ENCODE results near the gene CACNA1E. TPM values are rescaled to one million over a fixed set of nuclear protein-coding genes. Genes with fewer than 3 reads are reported as not detected.

Gene CACNA1E
- total and polyA plus RNA-seq, 2 experiments from 2014 or later = 0.32 to 1.1 TPM

DNA sequence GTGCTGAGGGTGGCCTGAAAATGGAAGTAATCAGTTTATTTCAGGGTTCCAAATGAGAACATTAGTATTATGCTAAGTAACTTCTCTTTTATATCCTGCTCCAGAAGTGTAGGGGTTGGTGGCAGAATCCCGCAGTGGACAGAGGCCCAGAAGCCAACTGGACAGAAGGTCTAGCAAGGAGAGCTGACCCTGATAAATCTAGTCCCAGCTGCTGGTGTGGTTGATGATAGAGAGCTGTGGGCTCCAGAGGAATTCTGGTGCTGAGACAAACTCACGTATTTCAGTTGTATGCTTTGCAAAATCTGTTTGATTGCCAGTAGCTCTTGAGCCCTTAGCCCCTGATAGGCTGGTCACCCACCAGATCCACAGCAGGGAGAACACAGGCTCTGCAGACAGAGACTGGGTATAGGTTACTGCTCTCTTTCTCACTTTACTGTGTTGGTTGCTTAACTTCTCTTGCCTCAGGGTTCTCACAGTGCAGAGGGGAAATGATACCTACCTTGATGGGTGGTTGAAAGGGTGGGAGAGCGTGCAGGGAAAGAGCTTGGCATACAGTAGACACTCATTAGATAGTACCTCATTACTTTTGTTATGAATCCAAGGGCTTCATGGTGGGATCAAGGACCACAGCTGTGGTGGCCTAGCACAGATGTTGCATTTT lies 29.6 kb upstream of the CACNA1E start (continued):
- TF ChIP-seq, protein P1, sequence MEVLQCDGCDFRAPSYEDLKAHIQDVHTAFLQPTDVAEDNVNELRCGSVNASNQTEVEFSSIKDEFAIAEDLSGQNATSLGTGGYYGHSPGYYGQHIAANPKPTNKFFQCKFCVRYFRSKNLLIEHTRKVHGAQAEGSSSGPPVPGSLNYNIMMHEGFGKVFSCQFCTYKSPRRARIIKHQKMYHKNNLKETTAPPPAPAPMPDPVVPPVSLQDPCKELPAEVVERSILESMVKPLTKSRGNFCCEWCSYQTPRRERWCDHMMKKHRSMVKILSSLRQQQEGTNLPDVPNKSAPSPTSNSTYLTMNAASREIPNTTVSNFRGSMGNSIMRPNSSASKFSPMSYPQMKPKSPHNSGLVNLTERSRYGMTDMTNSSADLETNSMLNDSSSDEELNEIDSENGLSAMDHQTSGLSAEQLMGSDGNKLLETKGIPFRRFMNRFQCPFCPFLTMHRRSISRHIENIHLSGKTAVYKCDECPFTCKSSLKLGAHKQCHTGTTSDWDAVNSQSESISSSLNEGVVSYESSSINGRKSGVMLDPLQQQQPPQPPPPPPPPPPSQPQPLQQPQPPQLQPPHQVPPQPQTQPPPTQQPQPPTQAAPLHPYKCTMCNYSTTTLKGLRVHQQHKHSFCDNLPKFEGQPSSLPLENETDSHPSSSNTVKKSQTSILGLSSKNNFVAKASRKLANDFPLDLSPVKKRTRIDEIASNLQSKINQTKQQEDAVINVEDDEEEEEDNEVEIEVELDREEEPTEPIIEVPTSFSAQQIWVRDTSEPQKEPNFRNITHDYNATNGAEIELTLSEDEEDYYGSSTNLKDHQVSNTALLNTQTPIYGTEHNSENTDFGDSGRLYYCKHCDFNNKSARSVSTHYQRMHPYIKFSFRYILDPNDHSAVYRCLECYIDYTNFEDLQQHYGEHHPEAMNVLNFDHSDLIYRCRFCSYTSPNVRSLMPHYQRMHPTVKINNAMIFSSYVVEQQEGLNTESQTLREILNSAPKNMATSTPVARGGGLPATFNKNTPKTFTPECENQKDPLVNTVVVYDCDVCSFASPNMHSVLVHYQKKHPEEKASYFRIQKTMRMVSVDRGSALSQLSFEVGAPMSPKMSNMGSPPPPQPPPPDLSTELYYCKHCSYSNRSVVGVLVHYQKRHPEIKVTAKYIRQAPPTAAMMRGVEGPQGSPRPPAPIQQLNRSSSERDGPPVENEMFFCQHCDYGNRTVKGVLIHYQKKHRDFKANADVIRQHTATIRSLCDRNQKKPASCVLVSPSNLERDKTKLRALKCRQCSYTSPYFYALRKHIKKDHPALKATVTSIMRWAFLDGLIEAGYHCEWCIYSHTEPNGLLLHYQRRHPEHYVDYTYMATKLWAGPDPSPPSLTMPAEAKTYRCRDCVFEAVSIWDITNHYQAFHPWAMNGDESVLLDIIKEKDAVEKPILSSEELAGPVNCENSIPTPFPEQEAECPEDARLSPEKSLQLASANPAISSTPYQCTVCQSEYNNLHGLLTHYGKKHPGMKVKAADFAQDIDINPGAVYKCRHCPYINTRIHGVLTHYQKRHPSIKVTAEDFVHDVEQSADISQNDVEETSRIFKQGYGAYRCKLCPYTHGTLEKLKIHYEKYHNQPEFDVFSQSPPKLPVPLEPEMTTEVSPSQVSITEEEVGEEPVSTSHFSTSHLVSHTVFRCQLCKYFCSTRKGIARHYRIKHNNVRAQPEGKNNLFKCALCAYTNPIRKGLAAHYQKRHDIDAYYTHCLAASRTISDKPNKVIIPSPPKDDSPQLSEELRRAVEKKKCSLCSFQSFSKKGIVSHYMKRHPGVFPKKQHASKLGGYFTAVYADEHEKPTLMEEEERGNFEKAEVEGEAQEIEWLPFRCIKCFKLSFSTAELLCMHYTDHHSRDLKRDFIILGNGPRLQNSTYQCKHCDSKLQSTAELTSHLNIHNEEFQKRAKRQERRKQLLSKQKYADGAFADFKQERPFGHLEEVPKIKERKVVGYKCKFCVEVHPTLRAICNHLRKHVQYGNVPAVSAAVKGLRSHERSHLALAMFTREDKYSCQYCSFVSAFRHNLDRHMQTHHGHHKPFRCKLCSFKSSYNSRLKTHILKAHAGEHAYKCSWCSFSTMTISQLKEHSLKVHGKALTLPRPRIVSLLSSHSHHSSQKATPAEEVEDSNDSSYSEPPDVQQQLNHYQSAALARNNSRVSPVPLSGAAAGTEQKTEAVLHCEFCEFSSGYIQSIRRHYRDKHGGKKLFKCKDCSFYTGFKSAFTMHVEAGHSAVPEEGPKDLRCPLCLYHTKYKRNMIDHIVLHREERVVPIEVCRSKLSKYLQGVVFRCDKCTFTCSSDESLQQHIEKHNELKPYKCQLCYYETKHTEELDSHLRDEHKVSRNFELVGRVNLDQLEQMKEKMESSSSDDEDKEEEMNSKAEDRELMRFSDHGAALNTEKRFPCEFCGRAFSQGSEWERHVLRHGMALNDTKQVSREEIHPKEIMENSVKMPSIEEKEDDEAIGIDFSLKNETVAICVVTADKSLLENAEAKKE (CRISPR knock-in tag; IDR thresholded peaks at IDR 0.05) = no peak
- TF ChIP-seq ZNF114 (CRISPR knock-in tag; IDR thresholded peaks at IDR 0.05) = no peak

DNA sequence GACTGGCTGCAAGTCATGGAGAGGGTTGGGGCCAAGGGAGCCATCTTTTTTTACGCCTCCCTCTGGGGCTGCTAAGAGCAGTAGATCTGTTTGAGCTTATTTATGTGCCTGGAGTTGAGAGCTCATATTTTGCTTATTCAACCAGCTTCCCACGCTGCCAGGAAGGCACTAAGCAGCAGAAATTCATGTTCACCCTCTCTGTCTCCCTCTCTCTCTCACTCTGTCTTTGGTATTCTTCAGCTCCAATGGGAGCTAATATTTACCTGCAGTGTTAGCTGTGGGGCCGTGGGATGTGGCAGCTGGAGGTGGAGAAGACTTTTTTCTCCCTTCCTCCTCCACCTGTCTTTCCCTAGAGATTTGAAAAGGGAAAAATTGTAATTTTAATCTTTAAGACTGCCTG lies 26.8 kb upstream of the CACNA1E start:
- TF ChIP-seq POLR2AphosphoS5 (IDR thresholded peaks at IDR 0.05; ENCODE audit: low read depth) (no peak), EZH2phosphoT487 (IDR thresholded peaks at IDR 0.05; ENCODE audit: unreplicated experiment) (no peak), JUNB (IDR thresholded peaks at IDR 0.05; ENCODE audit: unreplicated experiment) (no peak), STAT1 (IDR thresholded peaks at IDR 0.05; ENCODE audit: unreplicated experiment) (no peak)
- TF ChIP-seq, protein P2, sequence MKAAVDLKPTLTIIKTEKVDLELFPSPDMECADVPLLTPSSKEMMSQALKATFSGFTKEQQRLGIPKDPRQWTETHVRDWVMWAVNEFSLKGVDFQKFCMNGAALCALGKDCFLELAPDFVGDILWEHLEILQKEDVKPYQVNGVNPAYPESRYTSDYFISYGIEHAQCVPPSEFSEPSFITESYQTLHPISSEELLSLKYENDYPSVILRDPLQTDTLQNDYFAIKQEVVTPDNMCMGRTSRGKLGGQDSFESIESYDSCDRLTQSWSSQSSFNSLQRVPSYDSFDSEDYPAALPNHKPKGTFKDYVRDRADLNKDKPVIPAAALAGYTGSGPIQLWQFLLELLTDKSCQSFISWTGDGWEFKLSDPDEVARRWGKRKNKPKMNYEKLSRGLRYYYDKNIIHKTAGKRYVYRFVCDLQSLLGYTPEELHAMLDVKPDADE (IDR thresholded peaks at IDR 0.05) = no peak
- TF ChIP-seq, protein P3, sequence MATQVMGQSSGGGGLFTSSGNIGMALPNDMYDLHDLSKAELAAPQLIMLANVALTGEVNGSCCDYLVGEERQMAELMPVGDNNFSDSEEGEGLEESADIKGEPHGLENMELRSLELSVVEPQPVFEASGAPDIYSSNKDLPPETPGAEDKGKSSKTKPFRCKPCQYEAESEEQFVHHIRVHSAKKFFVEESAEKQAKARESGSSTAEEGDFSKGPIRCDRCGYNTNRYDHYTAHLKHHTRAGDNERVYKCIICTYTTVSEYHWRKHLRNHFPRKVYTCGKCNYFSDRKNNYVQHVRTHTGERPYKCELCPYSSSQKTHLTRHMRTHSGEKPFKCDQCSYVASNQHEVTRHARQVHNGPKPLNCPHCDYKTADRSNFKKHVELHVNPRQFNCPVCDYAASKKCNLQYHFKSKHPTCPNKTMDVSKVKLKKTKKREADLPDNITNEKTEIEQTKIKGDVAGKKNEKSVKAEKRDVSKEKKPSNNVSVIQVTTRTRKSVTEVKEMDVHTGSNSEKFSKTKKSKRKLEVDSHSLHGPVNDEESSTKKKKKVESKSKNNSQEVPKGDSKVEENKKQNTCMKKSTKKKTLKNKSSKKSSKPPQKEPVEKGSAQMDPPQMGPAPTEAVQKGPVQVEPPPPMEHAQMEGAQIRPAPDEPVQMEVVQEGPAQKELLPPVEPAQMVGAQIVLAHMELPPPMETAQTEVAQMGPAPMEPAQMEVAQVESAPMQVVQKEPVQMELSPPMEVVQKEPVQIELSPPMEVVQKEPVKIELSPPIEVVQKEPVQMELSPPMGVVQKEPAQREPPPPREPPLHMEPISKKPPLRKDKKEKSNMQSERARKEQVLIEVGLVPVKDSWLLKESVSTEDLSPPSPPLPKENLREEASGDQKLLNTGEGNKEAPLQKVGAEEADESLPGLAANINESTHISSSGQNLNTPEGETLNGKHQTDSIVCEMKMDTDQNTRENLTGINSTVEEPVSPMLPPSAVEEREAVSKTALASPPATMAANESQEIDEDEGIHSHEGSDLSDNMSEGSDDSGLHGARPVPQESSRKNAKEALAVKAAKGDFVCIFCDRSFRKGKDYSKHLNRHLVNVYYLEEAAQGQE (IDR thresholded peaks at IDR 0.05; ENCODE audit: unreplicated experiment) = no peak
- Mint-ChIP-seq H3K27me3 (ENCODE audit: insufficient read depth, low read depth, poor library complexity) (peaks cover 9% of the 10 kb centered on the region), H3K36me3 (ENCODE audit: low read depth) (no peaks in the 10 kb centered on the region), H3K27ac (no peak overlapping the region), H3K4me3 (no peak overlapping the region), H3K4me1 (no peaks in the 10 kb centered on the region), H3K9me3 (peaks cover 20% of the 10 kb centered on the region)
- H3K9me2 ChIP-seq (ENCODE audit: insufficient read depth) = 0 out of 2 replicates have a peak, but pooled peaks cover 4% of the 10 kb centered on the region
- DNase-seq (ENCODE audit: low spot score) (no peak), ATAC-seq (no peak)
- H3K27me3 ChIP-seq (ENCODE audit: insufficient read depth) = no peaks in the 10 kb centered on the region
- no peaks in the 10 kb centered on the region for H4K20me1 ChIP-seq (replicated peaks; ENCODE audit: insufficient read depth)
- H2AFZ ChIP-seq = no peak overlapping the region
- no peaks in the 10 kb centered on the region for H3K36me3 ChIP-seq (ENCODE audit: insufficient read depth)
- H3K4me2 ChIP-seq = no peak overlapping the region
- no peaks in the 10 kb centered on the region for H3K4me1 ChIP-seq (ENCODE audit: insufficient read depth)
- no peaks in the 10 kb centered on the region for H3F3A ChIP-seq (replicated peaks; ENCODE audit: low read depth)
- no peak overlapping the region for H3K4me3 ChIP-seq
- H3K27ac ChIP-seq (ENCODE audit: low read depth) = no peak overlapping the region
- H3K79me2 ChIP-seq (replicated peaks; ENCODE audit: insufficient read depth) = no peaks in the 10 kb centered on the region
